Cardiac fibroblast (primary cell): Measurements from ENCODE around the gene KRT76.

Experiments used
- DNase-seq, 2 donors: peaks; one replicate each; pipeline versions ENCODE4 v3.0.0 to v3.0.0-alpha.2; 2010; ENCODE audit warnings: low read depth in 2 of 2
- H3K4me3 ChIP-seq, 2 donors: replicated peaks in 1 of 2; 1 replicate in 1 of 2; 2 replicates in 1 of 2; pipeline ENCODE4 v1.5.1; 2011; ENCODE audit warnings: low read depth in 2 of 2, low read length in 2 of 2, mild to moderate bottlenecking in 2 of 2, moderate library complexity in 1 of 2
- CTCF ChIP-seq: IDR thresholded peaks from one replicate; pipeline ENCODE4 v1.5.1; 2011; ENCODE audit warnings: low read depth, mild to moderate bottlenecking, low read length, inconsistent platforms

Gene KRT76

GRCh38 chr12:52807544-52808470 is 30.7 kb upstream of the KRT76 start:
- TF ChIP-seq CTCF: no peak
- no peak overlapping the region for H3K4me3 ChIP-seq
- DNase-seq: no peak

- TF ChIP-seq CTCF: no peak
- no peak for DNase-seq
- no peak overlapping the region for H3K4me3 ChIP-seq
Measured at GRCh38 chr12:52806821-52807543, 29.8 kb upstream of the KRT76 start.

GRCh38 chr12:52806169-52806811 is 29.1 kb upstream of the KRT76 start:
- no peak overlapping the region for H3K4me3 ChIP-seq
- no peak for TF ChIP-seq CTCF
- DNase-seq: no peak

- no peak for TF ChIP-seq CTCF
- no peak overlapping the region for H3K4me3 ChIP-seq
Measured at GRCh38 chr12:52805739-52806138, 28.6 kb upstream of the KRT76 start.

GRCh38 chr12:52805000-52805399 is 27.9 kb upstream of the KRT76 start:
- H3K4me3 ChIP-seq: no peak overlapping the region
- no peak for TF ChIP-seq CTCF
- no peak for DNase-seq

More at GRCh38 chr12:52805739-52806138, 28.6 kb upstream of the KRT76 start:
- no peak for DNase-seq

GRCh38 chr12:52802442-52802841 is 25.3 kb upstream of the KRT76 start:
- H3K4me3 ChIP-seq: no peak overlapping the region
- TF ChIP-seq CTCF: no peak
- no peak for DNase-seq
